IMR-90 (cell line): ENCODE measurements around the gene COL27A1. TPM values are rescaled to one million over a fixed set of nuclear protein-coding genes. Genes with fewer than 3 reads are reported as not detected.

ENCODE experiments used
- ATAC-seq: fragments of 200-7000 bp; cut with Tn5 transposase; 2 replicates; pipeline ENCODE4 v1.9.1; 2020; ENCODE audit warnings: low read depth, mild to moderate bottlenecking, moderate library complexity
- BruUV-seq: library from RNA; stranded (reverse); fragments of 400-500 nt; replicated peaks from 2 replicates; lab custom pipeline; 2021; lab: Mats Ljungman, UMichigan
- CTCF ChIA-PET: fragments of 300-600 bp; formaldehyde crosslinking; extraction: SDS; loops from one replicate; lab custom pipeline; 2021; ENCODE audit warnings: antibody characterized with exemption; lab: Yijun Ruan, JAX
- POLR2A ChIA-PET: fragments of 300-600 bp; sonication (Branson Sonifier 250); formaldehyde crosslinking; loops from one replicate; lab custom pipeline; 2022; ENCODE audit warnings: antibody characterized with exemption; ENCODE audit not compliant: unreplicated experiment; lab: Charles Lee
- DNase-seq: peaks from one replicate; pipeline ENCODE4 v3.0.0; 2013
- H2AFZ ChIP-seq: replicated peaks from 2 replicates; pipeline ENCODE3; 2013; ENCODE audit warnings: low read length, mild to moderate bottlenecking; ENCODE audit not compliant: poor library complexity
- H2AK5ac ChIP-seq: 2 replicates; pipeline ENCODE4 v1.6.1; 2013; ENCODE audit warnings: low read depth, low read length, inconsistent platforms
- H2AK9ac ChIP-seq: replicated peaks from 2 replicates; pipeline ENCODE3; 2013; ENCODE audit warnings: mild to moderate bottlenecking, low read depth, low read length, moderate library complexity; ENCODE audit not compliant: poor library complexity
- H2BK120ac ChIP-seq: 2 replicates; pipeline ENCODE4 v1.6.1; 2013; ENCODE audit warnings: low read depth, low read length, inconsistent platforms
- H2BK15ac ChIP-seq: 3 replicates; pipeline ENCODE4 v1.6.1; 2013; ENCODE audit warnings: low read depth, low read length, inconsistent platforms
- H2BK20ac ChIP-seq: 2 replicates; pipeline ENCODE4 v1.6.1; 2013; ENCODE audit warnings: low read depth, mild to moderate bottlenecking, inconsistent platforms, low read length, moderate library complexity
- H2BK5ac ChIP-seq: 2 replicates; pipeline ENCODE4 v1.6.1; 2013; ENCODE audit warnings: mild to moderate bottlenecking, low read depth, low read length, inconsistent platforms; ENCODE audit not compliant: poor library complexity, severe bottlenecking
- H3K14ac ChIP-seq: replicated peaks from 2 replicates; pipeline ENCODE4 v1.6.1; 2013; ENCODE audit warnings: low read depth, low read length, inconsistent platforms
- H3K18ac ChIP-seq: 2 replicates; pipeline ENCODE4 v1.6.1; 2013; ENCODE audit warnings: low read depth, low read length, control low read depth
- H3K23ac ChIP-seq: 2 replicates; pipeline ENCODE4 v1.6.1; 2013; ENCODE audit warnings: low read depth, low read length, inconsistent platforms
- H3K27ac ChIP-seq: 2 replicates; pipeline ENCODE4 v1.5.1; 2013; ENCODE audit warnings: mild to moderate bottlenecking, control low read depth, low read length; ENCODE audit not compliant: insufficient read depth
- H3K27me3 ChIP-seq: 2 replicates; pipeline ENCODE4 v1.6.1; 2013; ENCODE audit warnings: low read length; ENCODE audit not compliant: control insufficient read depth, insufficient read depth
- H3K36me3 ChIP-seq: 2 replicates; pipeline ENCODE4 v1.6.1; 2013; ENCODE audit warnings: low read length, mixed read lengths; ENCODE audit not compliant: control insufficient read depth, insufficient read depth
- H3K4ac ChIP-seq: 2 replicates; pipeline ENCODE4 v1.6.1; 2013; ENCODE audit warnings: low read depth, low read length, inconsistent platforms
- H3K4me1 ChIP-seq: 2 replicates; pipeline ENCODE4 v1.6.1; 2013; ENCODE audit warnings: low read length, mixed read lengths; ENCODE audit not compliant: control insufficient read depth, insufficient read depth
- H3K4me2 ChIP-seq: 2 replicates; pipeline ENCODE4 v1.6.1; 2013; ENCODE audit warnings: low read depth, mild to moderate bottlenecking, control low read depth, low read length, moderate library complexity
- H3K4me3 ChIP-seq: 2 replicates; pipeline ENCODE4 v1.5.1; 2013; ENCODE audit warnings: low read depth, mild to moderate bottlenecking, control low read depth, low read length, moderate library complexity; ENCODE audit not compliant: insufficient read depth
- H3K56ac ChIP-seq: 2 replicates; pipeline ENCODE4 v1.6.1; 2013; ENCODE audit warnings: low read length, inconsistent platforms; ENCODE audit not compliant: insufficient read depth; ENCODE audit errors: extremely low read depth
- H3K79me1 ChIP-seq, 2 experiments: 2 replicates each; pipeline ENCODE4 v1.6.1; 2013; ENCODE audit warnings: low read length in 2 of 2, inconsistent platforms in 1 of 2, low read depth in 1 of 2
- H3K9ac ChIP-seq: 2 replicates; pipeline ENCODE4 v1.6.1; 2013; ENCODE audit warnings: low read depth, low read length, control low read depth
- H3K9me1 ChIP-seq: 2 replicates; pipeline ENCODE4 v1.6.1; 2013; ENCODE audit warnings: low read length, inconsistent platforms; ENCODE audit not compliant: insufficient read depth
- H3K9me3 ChIP-seq: 2 replicates; pipeline ENCODE4 v1.6.1; 2013; ENCODE audit warnings: low read length; ENCODE audit not compliant: control insufficient read depth, insufficient read depth
- H4K20me1 ChIP-seq: 2 replicates; pipeline ENCODE4 v1.6.1; 2013; ENCODE audit warnings: low read length, inconsistent platforms; ENCODE audit not compliant: insufficient read depth
- H4K5ac ChIP-seq: 2 replicates; pipeline ENCODE4 v1.6.1; 2013; ENCODE audit warnings: mild to moderate bottlenecking, low read depth, low read length, control low read depth
- H4K8ac ChIP-seq, 2 experiments: 2 replicates each; pipeline ENCODE4 v1.6.1; 2013; ENCODE audit warnings: low read depth in 2 of 2, low read length in 2 of 2, control low read depth in 1 of 2, inconsistent platforms in 1 of 2
- H4K91ac ChIP-seq: 2 replicates; pipeline ENCODE4 v1.6.1; 2013; ENCODE audit warnings: low read depth, low read length, inconsistent platforms; ENCODE audit not compliant: insufficient read depth
- CEBPB ChIP-seq: IDR thresholded peaks from 2 replicates; pipeline ENCODE4 v1.6.1; 2012; ENCODE audit warnings: low read depth, low read length, improper control_type of control experiment
- NFE2L2 ChIP-seq: fragments of 150-350 bp; IDR thresholded peaks from 2 replicates; pipeline ENCODE4 v1.6.1; 2016; ENCODE audit warnings: low read depth, mild to moderate bottlenecking, low read length
- RAD21 ChIP-seq: IDR thresholded peaks from 2 replicates; pipeline ENCODE4 v1.6.1; 2012; ENCODE audit warnings: low read length, improper control_type of control experiment
- WGBS, 2 experiments: methylation state at CpG; one replicate each; pipeline versions ENCODE4 v1.1.5 to v1.1.7; 2013; ENCODE audit warnings: missing lambda C conversion rate in 2 of 2; ENCODE audit not compliant: insufficient read length in 1 of 2; ENCODE audit errors: extremely low coverage in 2 of 2; 5-methylcytosine and 5-hydroxymethylcytosine counted together
- dilution Hi-C: fragments of 300-500 bp; cut with HindIII; formaldehyde crosslinking; loops from one replicate; pipeline ENCODE4 v1.14.3; 2018; ENCODE audit warnings: low sequenced_read_pairs; ENCODE audit not compliant: unreplicated experiment
- in situ Hi-C: fragments of 300-500 bp; cut with MboI; formaldehyde crosslinking; loops from 3 replicates; pipeline ENCODE4 v1.14.3; 2019; ENCODE audit warnings: low sequenced_read_pairs, inconsistent platforms, mixed read lengths
- intact Hi-C: fragments of 100-400 bp; cut with micrococcal nuclease; formaldehyde crosslinking; loops from 2 replicates; pipeline ENCODE4 v1.10.0; 2022
- polyA plus RNA-seq, 3 experiments: library from polyadenylated mRNA; depleted of rRNA; stranded (reverse); fragments of >200 nt; gene quantifications; 2 replicates each; pipeline ENCODE4 v1.2.3, GENCODE V29; 2012; ENCODE audit warnings: low replicate concordance in 1 of 3
- total RNA-seq: library from RNA; depleted of rRNA; stranded (reverse); fragments of >200 nt; gene quantifications from 2 replicates; pipeline ENCODE4 v1.2.3, GENCODE V29; 2012

Gene COL27A1
- total and polyA plus RNA-seq, 2 of the 4 experiments (the other 2 are of a cell fraction) = 3.2 to 18.3 TPM

DNA sequence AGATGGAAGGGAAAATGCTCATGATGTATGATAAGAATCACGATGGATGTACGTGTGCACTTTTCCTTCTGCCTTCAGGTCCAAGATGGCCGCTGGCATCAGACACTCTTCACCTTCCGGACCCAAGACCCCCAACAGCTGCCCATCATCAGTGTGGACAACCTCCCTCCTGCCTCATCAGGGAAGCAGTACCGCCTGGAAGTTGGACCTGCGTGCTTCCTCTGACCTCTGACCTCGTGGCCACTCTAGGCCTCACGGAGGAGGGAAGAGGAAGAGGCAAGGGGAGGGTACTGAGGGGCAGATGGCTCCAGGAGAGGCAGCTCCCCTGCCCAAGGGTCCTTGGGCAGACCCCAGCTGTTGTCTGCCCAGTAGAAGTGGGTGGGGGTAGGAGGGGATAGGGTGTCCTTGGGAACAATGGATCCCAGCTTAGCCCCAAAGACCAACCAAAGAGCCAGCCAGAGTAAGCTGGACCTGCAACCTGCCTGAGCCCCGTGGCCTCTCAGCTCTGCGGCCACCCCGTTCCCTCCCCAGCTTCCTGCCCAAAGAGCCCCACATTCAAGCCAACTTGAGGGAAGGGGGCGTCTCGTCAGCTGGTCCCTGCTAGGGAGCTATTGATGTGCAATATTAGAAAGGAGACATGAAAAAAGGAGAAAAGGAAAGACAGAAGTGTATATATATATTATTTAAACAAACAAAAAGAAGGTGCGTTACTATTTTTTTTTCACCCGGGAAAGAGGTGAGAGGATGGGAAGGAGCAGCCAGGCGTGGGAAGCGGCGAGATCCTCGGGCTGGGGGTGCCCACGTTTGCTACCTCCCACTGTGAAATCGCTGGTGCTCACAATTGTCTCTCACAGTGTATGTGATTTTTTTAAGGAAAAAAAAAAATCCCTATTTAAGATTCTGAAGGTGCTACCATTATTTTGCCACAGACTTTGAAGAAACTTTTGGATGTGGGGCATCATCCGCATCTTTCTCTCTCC lies 155.4 kb downstream of the COL27A1 start:
- DNase-seq (no peak), ATAC-seq (no peak)
- H2BK15ac ChIP-seq = no peak overlapping the region
- in situ Hi-C loops (no loop called here), intact Hi-C loops (no loop called here), dilution Hi-C loops (no loop called here)
- H3K4ac ChIP-seq = no peak overlapping the region
- H2AFZ ChIP-seq = no peak overlapping the region
- H3K27me3 ChIP-seq = no peaks in the 10 kb centered on the region
- H3K4me1 ChIP-seq = peaks cover 2% of the 10 kb centered on the region; the same call in 1 of the 2 replicates
- H3K4me3 ChIP-seq = no peak overlapping the region
- no CpG with 5 or more reads among the region's 22 CpGs for WGBS, 2 experiments
- H2BK120ac ChIP-seq = no peak overlapping the region
- ChIA-PET CTCF (interaction anchor here (1.4 kb wide), 1 partner anchor 203 kb away, joined by 5 read pairs; no protein-coding TSS in a partner anchor), POLR2A (no interaction called here)
- no peak overlapping the region for H3K27ac ChIP-seq
- no peak overlapping the region for H2AK9ac ChIP-seq
- no peak overlapping the region for H3K56ac ChIP-seq
- H2BK5ac ChIP-seq = no peak overlapping the region
- no peak overlapping the region for H2AK5ac ChIP-seq
- no peak overlapping the region for H3K14ac ChIP-seq
- H4K8ac ChIP-seq = no peak overlapping the region
- no peaks in the 10 kb centered on the region for H3K9me3 ChIP-seq
- BruUV-seq = no TSS peak
- H3K9me1 ChIP-seq = 0 out of 2 replicates have a peak, but pooled peaks cover 4% of the 10 kb centered on the region
- no peak overlapping the region for H4K91ac ChIP-seq
- H4K5ac ChIP-seq = no peak overlapping the region
- H3K79me1 ChIP-seq = no peaks in the 10 kb centered on the region
- no peak overlapping the region for H3K9ac ChIP-seq
- H3K18ac ChIP-seq = no peak overlapping the region
- H4K20me1 ChIP-seq = no peaks in the 10 kb centered on the region
- H2BK20ac ChIP-seq = no peak overlapping the region
- H3K23ac ChIP-seq = no peak overlapping the region
- H3K4me2 ChIP-seq = no peak overlapping the region
- TF ChIP-seq CEBPB = no peak
- no peak for TF ChIP-seq RAD21
- TF ChIP-seq NFE2L2 = no peak
- peaks cover 15% of the 10 kb centered on the region for H3K36me3 ChIP-seq
